Kidney (tissue), 14 donors: Measurements from ENCODE around the gene SLC4A11. TPM values are rescaled to one million over a fixed set of nuclear protein-coding genes. Genes with fewer than 3 reads are reported as not detected.

Source experiments
- DNase-seq, 5 donors: peaks; one replicate each; pipeline ENCODE4 v3.0.0-alpha.2; 2013 to 2020
- FAIRE-seq: peaks from 2 replicates; lab custom pipeline; 2012; peaks lifted over from hg19 to GRCh38; lab: Jason Lieb, UNC
- H3K27ac ChIP-seq, 2 donors: one replicate each; pipeline ENCODE4 v1.7.0; 2013; ENCODE audit warnings: low read depth in 2 of 2, low read length in 2 of 2, inconsistent platforms in 1 of 2
- H3K27me3 ChIP-seq: one replicate; pipeline ENCODE4 v1.7.1; 2013; ENCODE audit warnings: low read length, inconsistent platforms; ENCODE audit not compliant: control insufficient read depth, insufficient read depth
- H3K36me3 ChIP-seq, 3 donors: one replicate each; pipeline versions ENCODE4 v1.7.0 to v1.7.1; 2013; ENCODE audit warnings: low read length in 3 of 3, control low read depth in 1 of 3, inconsistent platforms in 1 of 3; ENCODE audit not compliant: insufficient read depth in 3 of 3, control insufficient read depth in 2 of 3
- H3K4me1 ChIP-seq, 3 donors: one replicate each; pipeline versions ENCODE4 v1.7.0 to v1.7.1; 2013; ENCODE audit warnings: low read length in 3 of 3, inconsistent platforms in 1 of 3, low read depth in 1 of 3; ENCODE audit not compliant: control insufficient read depth in 2 of 3, insufficient read depth in 2 of 3
- H3K4me3 ChIP-seq, 3 donors: one replicate each; pipeline versions ENCODE4 v1.7.0 to v1.8.1; 2013; ENCODE audit warnings: low read length in 3 of 3, control low read depth in 1 of 3, inconsistent platforms in 1 of 3
- H3K9ac ChIP-seq, 3 donors: one replicate each; pipeline versions ENCODE4 v1.7.0 to v1.7.1; 2013; ENCODE audit warnings: low read length in 3 of 3, control low read depth in 1 of 3, inconsistent platforms in 1 of 3
- H3K9me3 ChIP-seq, 3 donors: one replicate each; pipeline versions ENCODE4 v1.7.0 to v1.7.1; 2013; ENCODE audit warnings: low read length in 3 of 3, control low read depth in 1 of 3, inconsistent platforms in 1 of 3; ENCODE audit not compliant: control insufficient read depth in 2 of 3, insufficient read depth in 1 of 3
- CTCF ChIP-seq: IDR thresholded peaks from 3 replicates; pipeline ENCODE4 v1.5.1; 2012; ENCODE audit warnings: mild to moderate bottlenecking, moderate library complexity, borderline replicate concordance; ENCODE audit not compliant: insufficient read depth; ENCODE audit errors: extremely low read depth
- intact Hi-C: fragments of 100-400 bp; cut with DNase I; formaldehyde crosslinking; loops from one replicate; pipeline ENCODE4 v1.11.1; 2022
- polyA plus RNA-seq: library from polyadenylated mRNA; stranded (reverse); fragments of 350-450 nt; fragmentation: Illumina TruSeq; extraction: RNeasy Lipid Tissue Mini Kit (QIAGEN cat#74804); gene quantifications from one replicate; pipeline ENCODE4 v1.2.3, GENCODE V29; 2014; ENCODE audit warnings: low read depth, low replicate concordance; ENCODE audit not compliant: insufficient read depth
- total RNA-seq: library from RNA; stranded (reverse); fragmentation: NEBNext Ultra II Directional; extraction: Animal tissue kit (Norgen Biotek cat#: 25700); gene quantifications from one replicate; pipeline ENCODE4 v1.2.1, GENCODE V29; 2021
- donor health status: control.
- donor health status: control.
- donor health status: control.
- donor health status: control.
- donor health status: control.
- donor health status: DM: yes; HTN: yes; CAD: no.
- donor health status: Normal renal cell carcinoma (clear cell type).

SLC4A11 gene
- total and polyA plus RNA-seq, 2 donors from 2014 or later: 7.6 to 14.8 TPM

GRCh38 chr20:3199976-3200755 is 38.8 kb downstream of the SLC4A11 start:
- H3K9ac ChIP-seq: no peak overlapping the region
- peaks cover 0 to 12% (median 0%) of the 10 kb centered on the region in 3 donors for H3K4me1 ChIP-seq
- no peak for TF ChIP-seq CTCF
- peaks cover 0 to 14% (median 14%) of the 10 kb centered on the region in 3 donors for H3K36me3 ChIP-seq
- no peak overlapping the region for H3K27ac ChIP-seq
- peak in 1 of 5 donors; percentile 47 for DNase-seq
- H3K4me3 ChIP-seq: no peak overlapping the region
- intact Hi-C loops: no loop called here
- no peak for FAIRE-seq
- H3K9me3 ChIP-seq: no peaks in the 10 kb centered on the region
- no peaks in the 10 kb centered on the region for H3K27me3 ChIP-seq

GRCh38 chr20:3199206-3199605 is 39.8 kb downstream of the SLC4A11 start:
- Histone ChIP-seq H3K9ac (no peak overlapping the region), H3K9me3 (no peaks in the 10 kb centered on the region), H3K27me3 (no peaks in the 10 kb centered on the region), H3K36me3 (peaks cover 0 to 23% (median 23%) of the 10 kb centered on the region in 3 donors), H3K4me3 (no peak overlapping the region), H3K27ac (no peak overlapping the region), H3K4me1 (peaks cover 0 to 12% (median 0%) of the 10 kb centered on the region in 3 donors)
- FAIRE-seq (no peak), DNase-seq (peak in 1 of 5 donors; percentile 18)
- TF ChIP-seq CTCF: no peak
- intact Hi-C loops: no loop called here

GRCh38 chr20:3195590-3196237 is 43.3 kb downstream of the SLC4A11 start:
- no peak for FAIRE-seq
- peaks cover 2 to 40% (median 39%) of the 10 kb centered on the region in 3 donors for H3K36me3 ChIP-seq

More at GRCh38 chr20:3195590-3196237, 43.3 kb downstream of the SLC4A11 start:
- peak in 1 of 5 donors; percentile 15 for DNase-seq
- H3K4me3 ChIP-seq: no peak overlapping the region
- no peaks in the 10 kb centered on the region for H3K4me1 ChIP-seq
- intact Hi-C loops: no loop called here
- H3K9me3 ChIP-seq: no peaks in the 10 kb centered on the region
- no peak overlapping the region for H3K9ac ChIP-seq
- H3K27me3 ChIP-seq: no peaks in the 10 kb centered on the region
- no peak overlapping the region for H3K27ac ChIP-seq
- no peak for TF ChIP-seq CTCF
